ENCODE measurements around the gene PRAMEF13. TPM values are rescaled to one million over a fixed set of nuclear protein-coding genes. Genes with fewer than 3 reads are reported as not detected.
"Not testable (repeated sequence)": the region's sequence is repeated elsewhere in the genome, so short reads cannot be mapped to it uniquely, and the experiment has no call there.

The PRAMEF13 gene
- total RNA-seq, result not detected

- H3K9me3 Mint-ChIP-seq (ENCODE audit: low read depth); intact Hi-C loops (cut with DNase I, micrococcal nuclease); DNase-seq; H3K27me3 Mint-ChIP-seq; H3K4me1 Mint-ChIP-seq; H3K36me3 Mint-ChIP-seq (ENCODE audit: low read depth); H3K27ac Mint-ChIP-seq; ATAC-seq; CTCF ChIA-PET; POLR2A ChIA-PET; H3K4me3 Mint-ChIP-seq: not testable (repeated sequence)
Measured at GRCh38 chr1:13201309-13201708, at the start of gene PRAMEF13. PRAMEF13 (minus strand) TSS chr1:13201409; CDS start chr1:13199589, 1,820 bp downstream.

- H3K27me3 Mint-ChIP-seq; H3K27ac Mint-ChIP-seq; DNase-seq; H3K9me3 Mint-ChIP-seq (ENCODE audit: low read depth); POLR2A ChIA-PET; CTCF ChIA-PET; ATAC-seq; H3K4me3 Mint-ChIP-seq; H3K4me1 Mint-ChIP-seq; intact Hi-C loops (cut with DNase I, micrococcal nuclease); H3K36me3 Mint-ChIP-seq (ENCODE audit: low read depth): not testable (repeated sequence)
Measured at GRCh38 chr1:13247122-13247521, 45.9 kb upstream of the PRAMEF13 start.

- POLR2A ChIA-PET; intact Hi-C loops (cut with DNase I, micrococcal nuclease); DNase-seq; ATAC-seq; H3K9me3 Mint-ChIP-seq (ENCODE audit: low read depth); H3K27ac Mint-ChIP-seq; H3K27me3 Mint-ChIP-seq; H3K4me3 Mint-ChIP-seq; H3K4me1 Mint-ChIP-seq; H3K36me3 Mint-ChIP-seq (ENCODE audit: low read depth): not testable (repeated sequence)
- CTCF ChIA-PET, result interaction anchor here (1.3 kb wide), 1 partner anchor 14 kb away, joined by 3 read pairs; no protein-coding TSS in a partner anchor
Measured at GRCh38 chr1:13246554-13246871, 45.3 kb upstream of the PRAMEF13 start.

GRCh38 chr1:13245841-13246553, 44.8 kb upstream of the PRAMEF13 start:
- ChIA-PET POLR2A (interaction anchor here (0.7 kb wide), 1 partner anchor 689 kb away, joined by 3 read pairs; no protein-coding TSS in a partner anchor), CTCF (interaction anchor here (1.3 kb wide), 1 partner anchor 13 kb away, joined by 3 read pairs; no protein-coding TSS in a partner anchor)

GRCh38 chr1:13243536-13244263, 42.5 kb upstream of the PRAMEF13 start:
- CTCF ChIA-PET; H3K4me3 Mint-ChIP-seq; ATAC-seq; DNase-seq; H3K36me3 Mint-ChIP-seq (ENCODE audit: low read depth); POLR2A ChIA-PET; H3K27me3 Mint-ChIP-seq; intact Hi-C loops (cut with DNase I, micrococcal nuclease); H3K9me3 Mint-ChIP-seq (ENCODE audit: low read depth); H3K4me1 Mint-ChIP-seq; H3K27ac Mint-ChIP-seq: not testable (repeated sequence)

More at GRCh38 chr1:13245841-13246553, 44.8 kb upstream of the PRAMEF13 start:
- intact Hi-C loops (cut with DNase I, micrococcal nuclease); H3K4me3 Mint-ChIP-seq; DNase-seq; H3K4me1 Mint-ChIP-seq; H3K27ac Mint-ChIP-seq; ATAC-seq; H3K36me3 Mint-ChIP-seq (ENCODE audit: low read depth); H3K27me3 Mint-ChIP-seq; H3K9me3 Mint-ChIP-seq (ENCODE audit: low read depth): not testable (repeated sequence)

GRCh38 chr1:13239633-13240032, 38.4 kb upstream of the PRAMEF13 start:
- H3K27ac Mint-ChIP-seq; H3K36me3 Mint-ChIP-seq (ENCODE audit: low read depth); POLR2A ChIA-PET; H3K27me3 Mint-ChIP-seq; H3K9me3 Mint-ChIP-seq (ENCODE audit: low read depth); DNase-seq; ATAC-seq; CTCF ChIA-PET; H3K4me3 Mint-ChIP-seq; H3K4me1 Mint-ChIP-seq: not testable (repeated sequence)
- intact Hi-C loops (cut with DNase I, micrococcal nuclease), result loop anchor here in 1 of 2 experiments (10.0 kb wide), 1 partner anchor 135 kb away; the partner anchor contains the start of gene PRAMEF19

GRCh38 chr1:13237572-13237971, 36.4 kb upstream of the PRAMEF13 start:
- POLR2A ChIA-PET, result interaction anchor here (0.6 kb wide), 1 partner anchor 120 kb away, joined by 3 read pairs; no protein-coding TSS in a partner anchor
- not testable (repeated sequence) for DNase-seq, H3K4me1 Mint-ChIP-seq

GRCh38 chr1:13234057-13234456, 32.8 kb upstream of the PRAMEF13 start:
- H3K27ac Mint-ChIP-seq; DNase-seq; H3K9me3 Mint-ChIP-seq (ENCODE audit: low read depth); CTCF ChIA-PET; H3K4me3 Mint-ChIP-seq; H3K27me3 Mint-ChIP-seq; ATAC-seq; H3K36me3 Mint-ChIP-seq (ENCODE audit: low read depth); H3K4me1 Mint-ChIP-seq: not testable (repeated sequence)
- POLR2A ChIA-PET, result interaction anchor here (0.6 kb wide), 1 partner anchor 395 kb away, joined by 6 read pairs; no protein-coding TSS in a partner anchor
- intact Hi-C loops (cut with DNase I, micrococcal nuclease), result loop anchor here in 1 of 2 experiments (10.0 kb wide), 1 partner anchor 141 kb away; the partner anchor contains the start of gene PRAMEF19

More at GRCh38 chr1:13237572-13237971, 36.4 kb upstream of the PRAMEF13 start:
- intact Hi-C loops (cut with DNase I, micrococcal nuclease), result loop anchor here in 1 of 2 experiments (10.0 kb wide), 1 partner anchor 137 kb away; the partner anchor contains the start of gene PRAMEF19
- H3K36me3 Mint-ChIP-seq (ENCODE audit: low read depth); H3K27ac Mint-ChIP-seq; H3K27me3 Mint-ChIP-seq; H3K4me3 Mint-ChIP-seq; H3K9me3 Mint-ChIP-seq (ENCODE audit: low read depth); CTCF ChIA-PET; ATAC-seq: not testable (repeated sequence)

- DNase-seq; H3K36me3 Mint-ChIP-seq (ENCODE audit: low read depth); POLR2A ChIA-PET; H3K4me1 Mint-ChIP-seq; H3K27ac Mint-ChIP-seq; H3K27me3 Mint-ChIP-seq; H3K4me3 Mint-ChIP-seq; ATAC-seq; CTCF ChIA-PET; H3K9me3 Mint-ChIP-seq (ENCODE audit: low read depth): not testable (repeated sequence)
- intact Hi-C loops (cut with DNase I, micrococcal nuclease), result loop anchor here in 1 of 2 experiments (10.0 kb wide), 1 partner anchor 143 kb away; the partner anchor contains the start of gene PRAMEF19
Measured at GRCh38 chr1:13232056-13232455, 30.8 kb upstream of the PRAMEF13 start.

GRCh38 chr1:13231061-13231750, 30.0 kb upstream of the PRAMEF13 start:
- not testable (repeated sequence) for H3K36me3 Mint-ChIP-seq (ENCODE audit: low read depth)
- intact Hi-C loops (cut with DNase I, micrococcal nuclease), result loop anchor here in 1 of 2 experiments (10.0 kb wide), 1 partner anchor 144 kb away; the partner anchor contains the start of gene PRAMEF19

GRCh38 chr1:13230601-13231000, 29.4 kb upstream of the PRAMEF13 start:
- H3K27ac Mint-ChIP-seq, result not testable (repeated sequence)
- CTCF ChIA-PET, result interaction anchor here (0.8 kb wide), 1 partner anchor 590 kb away, joined by 3 read pairs; no protein-coding TSS in a partner anchor

More at GRCh38 chr1:13231061-13231750, 30.0 kb upstream of the PRAMEF13 start:
- H3K4me3 Mint-ChIP-seq; H3K4me1 Mint-ChIP-seq; CTCF ChIA-PET; H3K27ac Mint-ChIP-seq; POLR2A ChIA-PET; ATAC-seq; H3K27me3 Mint-ChIP-seq; H3K9me3 Mint-ChIP-seq (ENCODE audit: low read depth); DNase-seq: not testable (repeated sequence)

More at GRCh38 chr1:13230601-13231000, 29.4 kb upstream of the PRAMEF13 start:
- POLR2A ChIA-PET; ATAC-seq; H3K9me3 Mint-ChIP-seq (ENCODE audit: low read depth); H3K27me3 Mint-ChIP-seq; H3K4me3 Mint-ChIP-seq; DNase-seq; H3K36me3 Mint-ChIP-seq (ENCODE audit: low read depth); H3K4me1 Mint-ChIP-seq: not testable (repeated sequence)
- intact Hi-C loops (cut with DNase I, micrococcal nuclease), result loop anchor here in 1 of 2 experiments (10.0 kb wide), 1 partner anchor 144 kb away; the partner anchor contains the start of gene PRAMEF19
